Mammary epithelial cell (primary cell): Measurements from ENCODE around the gene SERPINI1.

ENCODE experiments used
- EZH2 ChIP-seq: IDR thresholded peaks from 2 replicates; pipeline ENCODE4 v1.6.1; 2012; ENCODE audit warnings: low read length, inconsistent platforms, borderline replicate concordance
- TF ChIP-seq, protein P1 (sequence below), 2 donors: IDR thresholded peaks in 1 of 2; conservative IDR thresholded peaks in 1 of 2; 2 replicates each; pipeline ENCODE4 v1.5.1; 2011 to 2012; ENCODE audit warnings: inconsistent platforms in 2 of 2, low read length in 2 of 2, mild to moderate bottlenecking in 2 of 2, control low read depth in 1 of 2, low read depth in 1 of 2; ENCODE audit not compliant: insufficient read depth in 1 of 2; ENCODE audit errors: extremely low read depth in 1 of 2

DNA sequence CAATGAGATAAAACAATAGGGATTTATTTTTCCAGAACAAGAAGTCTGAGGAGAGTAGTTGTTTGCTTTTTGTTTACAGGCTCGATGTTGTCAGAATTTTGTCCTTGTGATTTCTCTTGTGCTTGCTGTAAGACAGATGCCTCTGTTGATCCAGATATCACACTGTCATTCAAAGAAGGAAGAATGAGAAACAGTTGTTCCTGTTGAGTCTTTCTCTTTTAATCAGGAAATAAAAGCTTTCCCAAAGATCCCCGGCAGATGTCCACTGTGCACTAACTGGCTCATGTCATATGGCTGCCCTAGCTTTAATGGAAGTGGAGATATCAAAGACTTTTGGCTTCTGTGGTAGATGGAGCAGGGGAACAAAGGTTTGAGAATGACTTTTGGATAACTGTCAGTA, 6.8 kb downstream of the SERPINI1 start:
- TF ChIP-seq, protein P1, sequence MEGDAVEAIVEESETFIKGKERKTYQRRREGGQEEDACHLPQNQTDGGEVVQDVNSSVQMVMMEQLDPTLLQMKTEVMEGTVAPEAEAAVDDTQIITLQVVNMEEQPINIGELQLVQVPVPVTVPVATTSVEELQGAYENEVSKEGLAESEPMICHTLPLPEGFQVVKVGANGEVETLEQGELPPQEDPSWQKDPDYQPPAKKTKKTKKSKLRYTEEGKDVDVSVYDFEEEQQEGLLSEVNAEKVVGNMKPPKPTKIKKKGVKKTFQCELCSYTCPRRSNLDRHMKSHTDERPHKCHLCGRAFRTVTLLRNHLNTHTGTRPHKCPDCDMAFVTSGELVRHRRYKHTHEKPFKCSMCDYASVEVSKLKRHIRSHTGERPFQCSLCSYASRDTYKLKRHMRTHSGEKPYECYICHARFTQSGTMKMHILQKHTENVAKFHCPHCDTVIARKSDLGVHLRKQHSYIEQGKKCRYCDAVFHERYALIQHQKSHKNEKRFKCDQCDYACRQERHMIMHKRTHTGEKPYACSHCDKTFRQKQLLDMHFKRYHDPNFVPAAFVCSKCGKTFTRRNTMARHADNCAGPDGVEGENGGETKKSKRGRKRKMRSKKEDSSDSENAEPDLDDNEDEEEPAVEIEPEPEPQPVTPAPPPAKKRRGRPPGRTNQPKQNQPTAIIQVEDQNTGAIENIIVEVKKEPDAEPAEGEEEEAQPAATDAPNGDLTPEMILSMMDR (conservative IDR thresholded peaks at IDR 0.05 in 1 of 2, IDR thresholded peaks at IDR 0.05 in 1 of 2; ENCODE audit: extremely low read depth in 1 of 2, insufficient read depth in 1 of 2, low read depth in 1 of 2, low read length in 2 of 2): no peak
- no peak for TF ChIP-seq EZH2
